GM18858 (cell line): Measurements from ENCODE around the gene CCDC141.

Experiments
- ATAC-seq: cut with Tn5 transposase; IDR thresholded peaks from one replicate; pipeline ENCODE4 v1.9.1; 2021; ENCODE audit not compliant: unreplicated experiment

CCDC141 gene

GRCh38 chr2:178915423-178916173 is 134.3 kb downstream of the CCDC141 start:
- no peak for ATAC-seq

DNA sequence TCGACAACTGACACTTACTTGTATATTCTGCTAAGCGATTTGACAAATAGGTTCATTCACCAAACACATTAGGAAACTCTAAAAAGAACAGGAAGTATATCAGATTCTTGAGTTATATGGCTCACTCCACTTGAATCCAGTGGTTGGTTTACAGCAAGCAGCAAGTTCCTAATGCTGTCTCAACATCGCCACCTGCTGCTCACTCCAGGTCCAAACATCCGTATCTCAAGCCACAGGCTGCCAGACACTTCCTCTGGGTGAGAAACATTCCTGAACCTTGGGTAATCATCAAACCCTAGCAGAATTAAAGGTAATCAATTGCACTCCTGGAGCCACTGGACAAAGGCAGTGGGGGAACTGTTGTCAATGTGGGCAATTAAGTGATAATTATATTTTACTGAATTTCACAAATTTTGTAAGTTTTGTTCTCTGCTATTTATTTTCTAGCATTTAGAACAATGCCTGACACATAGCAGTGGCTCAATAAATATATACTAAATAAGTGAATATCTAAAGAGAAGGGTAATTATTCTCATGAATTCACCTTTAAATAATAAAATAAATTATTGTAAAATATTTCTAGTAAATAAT is 135.6 kb downstream of the CCDC141 start:
- ATAC-seq, result peak; percentile 95

DNA sequence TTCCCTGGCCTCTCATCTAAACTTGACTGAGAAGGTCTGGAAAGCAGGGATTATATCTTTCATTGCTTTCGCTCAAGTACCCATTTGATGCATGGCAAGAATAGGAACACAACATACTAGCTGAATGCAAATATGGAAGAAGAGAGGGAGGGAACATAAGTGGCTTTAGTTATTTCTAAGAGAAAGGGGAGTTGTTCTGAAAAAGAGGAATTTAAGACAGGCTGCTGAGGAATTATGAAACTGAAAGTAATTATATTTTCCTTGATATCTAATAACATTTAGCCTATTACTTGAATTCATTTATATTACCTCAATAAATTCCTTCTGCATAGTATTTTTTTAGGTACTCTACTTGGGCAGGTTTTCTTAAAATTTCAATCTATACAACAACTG is 136.9 kb downstream of the CCDC141 start:
- no peak for ATAC-seq

GRCh38 chr2:178912416-178913048 is 137.4 kb downstream of the CCDC141 start:
- ATAC-seq, result no peak

DNA sequence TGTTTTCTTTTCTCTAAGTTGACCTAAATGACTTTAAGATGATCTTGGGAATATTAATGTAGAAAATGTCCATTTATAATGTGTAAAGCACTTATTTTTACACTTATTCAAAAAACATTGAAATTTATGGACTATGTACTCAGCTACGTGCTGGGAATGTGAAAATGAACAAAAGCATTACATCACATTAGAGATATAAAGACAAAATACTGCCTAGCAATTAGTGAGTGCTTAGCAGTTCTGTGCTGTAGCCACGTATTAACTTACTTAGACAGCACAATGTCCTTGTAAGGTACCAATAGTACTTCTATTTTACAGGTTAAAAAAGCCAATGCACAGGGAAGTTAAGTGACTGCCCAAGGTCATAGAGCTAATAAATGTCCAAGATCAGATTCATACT is 138.9 kb downstream of the CCDC141 start:
- no peak for ATAC-seq

- no peak for ATAC-seq
Measured at GRCh38 chr2:178910005-178910404, 139.9 kb downstream of the CCDC141 start.

DNA sequence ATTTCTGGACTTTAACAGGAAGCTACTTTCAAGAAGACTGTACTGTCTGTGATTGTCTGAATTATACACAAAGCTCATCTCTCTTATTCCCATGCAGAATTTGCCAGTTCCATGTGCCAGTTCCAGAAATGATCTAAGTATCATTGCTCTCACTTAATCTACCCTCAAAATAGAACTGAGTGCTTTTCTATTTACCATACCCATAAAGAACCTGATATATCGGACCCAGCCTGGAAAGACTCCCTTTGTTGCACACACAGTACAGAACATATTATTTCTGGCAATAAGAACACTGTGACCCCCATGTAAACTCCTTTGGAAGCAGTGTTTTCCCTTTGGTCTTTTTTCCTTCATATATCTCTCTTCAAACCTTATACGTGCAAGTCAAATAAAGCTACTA is 140.4 kb downstream of the CCDC141 start:
- no peak for ATAC-seq

- no peak for ATAC-seq
Measured at GRCh38 chr2:178908810-178909209, 141.1 kb downstream of the CCDC141 start.

GRCh38 chr2:178905261-178905660 is 144.7 kb downstream of the CCDC141 start:
- ATAC-seq, result no peak

GRCh38 chr2:178899656-178900055 is 150.3 kb downstream of the CCDC141 start:
- ATAC-seq, result no peak

DNA sequence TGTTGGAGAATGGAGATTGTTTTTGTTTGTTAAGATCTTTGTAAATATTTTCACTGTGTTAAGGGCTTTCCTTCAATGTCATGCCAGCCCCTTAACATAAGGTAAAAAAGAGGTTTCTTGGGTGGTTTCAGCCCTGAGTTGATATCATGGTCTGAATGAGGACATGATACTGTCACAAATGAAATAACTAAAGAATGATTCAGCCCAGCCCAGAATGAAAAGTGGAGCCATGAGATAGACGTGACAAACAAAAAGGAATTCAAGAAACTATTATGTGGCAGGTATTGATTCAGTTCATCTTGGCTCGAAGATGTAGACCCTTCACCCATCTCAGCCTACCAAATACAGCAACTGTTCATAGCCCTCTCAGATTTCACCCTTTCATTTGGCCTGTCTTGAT is 154.1 kb downstream of the CCDC141 start:
- no peak for ATAC-seq

GRCh38 chr2:178895171-178895570 is 154.8 kb downstream of the CCDC141 start:
- ATAC-seq, result no peak

DNA sequence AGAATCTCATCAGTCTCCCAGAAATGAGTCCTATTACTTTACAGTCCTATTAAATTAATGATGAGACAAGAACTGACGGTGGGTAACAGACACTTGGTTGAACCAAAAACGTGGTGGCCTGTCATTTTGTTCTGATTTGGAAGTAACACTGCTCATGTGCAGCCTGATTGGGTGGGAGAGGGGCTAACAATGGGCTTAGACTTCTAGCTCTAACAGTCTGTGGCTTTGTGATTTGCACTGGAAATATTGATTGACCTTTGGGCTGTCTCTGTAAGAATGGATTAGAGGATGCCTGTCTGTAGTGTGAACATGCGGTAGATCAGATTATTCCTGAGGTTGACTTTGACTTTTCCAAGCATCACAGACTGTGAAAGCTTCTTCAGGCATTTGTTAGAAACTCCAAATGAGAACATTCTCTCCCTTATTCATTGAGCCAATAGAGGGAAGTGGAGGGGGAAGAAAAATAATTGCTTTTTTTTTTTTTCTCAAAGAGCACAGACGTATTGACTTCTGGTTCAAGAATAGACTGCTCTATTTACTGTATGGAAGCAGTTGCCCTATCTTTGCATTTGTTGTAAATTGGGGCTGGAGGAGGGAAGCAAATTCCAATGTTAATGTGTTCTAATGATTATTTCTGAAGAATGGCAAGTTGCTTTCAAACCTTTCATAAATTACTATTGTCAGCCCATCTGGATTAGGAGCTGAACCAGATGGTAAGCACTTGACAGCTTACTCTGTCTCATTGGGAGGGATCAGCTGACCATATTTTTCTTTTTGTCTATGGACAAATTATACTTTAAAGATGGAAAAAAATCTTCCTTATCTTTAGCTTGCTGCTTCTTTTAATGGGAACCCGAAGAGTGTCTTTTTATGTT is 156.9 kb downstream of the CCDC141 start:
- no peak for ATAC-seq

- ATAC-seq, result no peak
Measured at GRCh38 chr2:178891959-178892485, 157.9 kb downstream of the CCDC141 start.

DNA sequence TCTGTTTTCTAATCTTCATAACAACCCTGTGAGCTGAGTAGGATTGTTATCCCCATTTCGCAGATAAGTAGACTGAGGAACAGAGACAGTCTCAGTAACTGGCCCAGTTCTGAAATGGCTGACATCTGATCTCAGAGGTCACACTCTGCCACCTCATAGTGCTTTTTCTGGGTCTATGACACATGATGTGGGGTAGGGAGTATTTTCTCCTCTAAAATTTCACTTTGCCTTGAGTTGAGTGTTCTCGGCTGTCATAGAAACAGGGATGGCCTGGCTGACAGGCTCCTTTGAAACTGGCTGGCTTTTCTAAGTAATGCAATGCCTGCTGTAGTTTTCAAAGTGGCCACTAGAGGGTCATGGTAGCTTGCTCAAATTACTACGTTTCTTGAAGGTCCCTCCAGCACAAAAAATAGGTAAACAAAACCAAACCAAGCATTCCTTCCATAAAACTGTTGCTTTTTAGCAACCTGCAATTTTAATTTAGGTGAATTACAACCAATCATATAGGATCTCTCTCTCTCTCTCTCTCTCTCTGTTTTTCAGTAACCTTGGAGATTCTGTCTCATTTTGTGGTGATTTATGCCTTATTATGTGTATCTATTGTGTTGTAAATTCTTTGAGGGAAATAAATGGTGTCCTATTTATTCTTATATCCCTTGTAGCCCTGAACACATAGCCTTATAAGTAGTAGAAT is 158.5 kb downstream of the CCDC141 start:
- peak; percentile 74 for ATAC-seq

GRCh38 chr2:178886006-178886405 is 163.9 kb downstream of the CCDC141 start:
- ATAC-seq, result no peak

DNA sequence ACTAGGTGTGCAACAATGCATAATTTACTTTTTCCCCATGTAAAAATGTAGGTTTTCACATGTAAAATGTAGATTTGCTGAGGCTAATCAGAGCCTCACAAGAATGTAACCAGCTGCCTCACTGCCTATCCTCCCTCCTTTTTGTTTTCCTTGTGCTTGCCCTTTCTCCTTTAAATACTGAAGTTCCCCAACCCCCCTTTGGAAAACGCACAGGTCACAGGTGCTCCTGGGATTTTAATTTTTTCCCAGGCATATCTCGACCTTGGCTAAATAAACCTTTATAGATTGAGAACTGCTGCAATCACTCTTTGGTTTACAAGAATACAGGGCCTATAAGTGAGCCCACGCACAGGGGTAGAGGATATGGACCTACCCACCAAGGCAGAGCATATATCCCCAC is 165.5 kb downstream of the CCDC141 start:
- no peak for ATAC-seq

- no peak for ATAC-seq
Measured at GRCh38 chr2:178882666-178883440, 167.1 kb downstream of the CCDC141 start.

- ATAC-seq, result no peak
Measured at GRCh38 chr2:178881075-178881474, 168.9 kb downstream of the CCDC141 start.

GRCh38 chr2:178880257-178880656 is 169.7 kb downstream of the CCDC141 start:
- ATAC-seq, result no peak
